GM12864 (cell line): ENCODE data around the gene HSPG2.

Experiments
- DNase-seq: peaks from one replicate; pipeline ENCODE4 v3.0.0-alpha.2; 2011; ENCODE audit warnings: low read depth
- H3K4me3 ChIP-seq: 2 replicates; pipeline ENCODE4 v1.5.1; 2011; ENCODE audit warnings: mild to moderate bottlenecking, low read depth, low read length, control low read depth
- CTCF ChIP-seq: IDR thresholded peaks from 2 replicates; pipeline ENCODE4 v1.5.1; 2011; ENCODE audit warnings: low read depth, mild to moderate bottlenecking, moderate library complexity, low read length, control low read depth, inconsistent platforms; ENCODE audit errors: missing control alignments

HSPG2 gene

GRCh38 chr1:21847223-21848205, 89.6 kb downstream of the HSPG2 start:
- H3K4me3 ChIP-seq, result no peak overlapping the region
- no peak for TF ChIP-seq CTCF
- DNase-seq, result no peak

GRCh38 chr1:21845646-21846641, 91.2 kb downstream of the HSPG2 start:
- no peak overlapping the region for H3K4me3 ChIP-seq
- no peak for TF ChIP-seq CTCF
- DNase-seq, result no peak

GRCh38 chr1:21843996-21844395, 93.1 kb downstream of the HSPG2 start:
- TF ChIP-seq CTCF, result no peak
- no peak overlapping the region for H3K4me3 ChIP-seq
- no peak for DNase-seq

- no peak overlapping the region for H3K4me3 ChIP-seq
- DNase-seq, result no peak
- no peak for TF ChIP-seq CTCF
These were observed 93.9 kb downstream of the HSPG2 start for GRCh38 chr1:21843208-21843607.

- TF ChIP-seq CTCF, result no peak
- H3K4me3 ChIP-seq, result no peak overlapping the region
- no peak for DNase-seq
These were observed 94.4 kb downstream of the HSPG2 start for GRCh38 chr1:21842606-21843162.

- no peak overlapping the region for H3K4me3 ChIP-seq
- no peak for DNase-seq
- TF ChIP-seq CTCF, result no peak
These were observed 95.2 kb downstream of the HSPG2 start for GRCh38 chr1:21841852-21842466.
